ENCODE measurements around the gene KLHL26.

KLHL26 gene

GRCh38 chr19:18647807-18648206 lies 11.0 kb downstream of the KLHL26 start:
- DNase-seq (ENCODE audit: low read depth in 2 of 3, low spot score in 2 of 3) = no peak

- no peak for DNase-seq (ENCODE audit: low read depth in 2 of 3, low spot score in 2 of 3)
Observed at GRCh38 chr19:18648973-18649315, 12.1 kb downstream of the KLHL26 start.

GRCh38 chr19:18649371-18650020 lies 12.7 kb downstream of the KLHL26 start:
- no peak for DNase-seq (ENCODE audit: low read depth in 2 of 3, low spot score in 2 of 3)

- DNase-seq (ENCODE audit: low read depth in 2 of 3, low spot score in 2 of 3) = no peak
Observed at GRCh38 chr19:18650021-18650390, 13.2 kb downstream of the KLHL26 start.

GRCh38 chr19:18650468-18651041 lies 13.7 kb downstream of the KLHL26 start:
- no peak for DNase-seq (ENCODE audit: low read depth in 2 of 3, low spot score in 2 of 3)

- DNase-seq (ENCODE audit: low read depth in 2 of 3, low spot score in 2 of 3) = no peak
Observed at GRCh38 chr19:18651300-18651699, 14.5 kb downstream of the KLHL26 start.

GRCh38 chr19:18651733-18652132 lies 14.9 kb downstream of the KLHL26 start:
- no peak for DNase-seq (ENCODE audit: low read depth in 2 of 3, low spot score in 2 of 3)

GRCh38 chr19:18653853-18654252 lies 17.0 kb downstream of the KLHL26 start:
- no peak for DNase-seq (ENCODE audit: low read depth in 2 of 3, low spot score in 2 of 3)

- no peak for DNase-seq (ENCODE audit: low read depth in 2 of 3, low spot score in 2 of 3)
Observed at GRCh38 chr19:18654469-18654868, 17.6 kb downstream of the KLHL26 start.

GRCh38 chr19:18655173-18655844 lies 18.5 kb downstream of the KLHL26 start:
- no peak for DNase-seq (ENCODE audit: low read depth in 2 of 3, low spot score in 2 of 3)

- no peak for DNase-seq (ENCODE audit: low read depth in 2 of 3, low spot score in 2 of 3)
Observed at GRCh38 chr19:18656337-18657086, 19.7 kb downstream of the KLHL26 start.

GRCh38 chr19:18657590-18658365 lies 20.9 kb downstream of the KLHL26 start:
- no peak for DNase-seq (ENCODE audit: low read depth in 2 of 3, low spot score in 2 of 3)

GRCh38 chr19:18658366-18658855 lies 21.6 kb downstream of the KLHL26 start:
- no peak for DNase-seq (ENCODE audit: low read depth in 2 of 3, low spot score in 2 of 3)

GRCh38 chr19:18659281-18660050 lies 22.6 kb downstream of the KLHL26 start:
- DNase-seq (ENCODE audit: low read depth in 2 of 3, low spot score in 2 of 3) = no peak

- no peak for DNase-seq (ENCODE audit: low read depth in 2 of 3, low spot score in 2 of 3)
Observed at GRCh38 chr19:18660051-18660910, 23.5 kb downstream of the KLHL26 start.

GRCh38 chr19:18660939-18661670 lies 24.3 kb downstream of the KLHL26 start:
- DNase-seq (ENCODE audit: low read depth in 2 of 3, low spot score in 2 of 3) = no peak

- DNase-seq (ENCODE audit: low read depth in 2 of 3, low spot score in 2 of 3) = no peak
Observed at GRCh38 chr19:18662972-18663732, 26.3 kb downstream of the KLHL26 start.

- no peak for DNase-seq (ENCODE audit: low read depth in 2 of 3, low spot score in 2 of 3)
Observed at GRCh38 chr19:18663940-18664530, 27.2 kb downstream of the KLHL26 start.
